HG03469 (cell line): ENCODE measurements around the gene RBPJ.

Experiments used
- ATAC-seq: cut with Tn5 transposase; IDR thresholded peaks from one replicate; pipeline ENCODE4 v1.9.1; 2021; ENCODE audit warnings: mild to moderate bottlenecking, moderate library complexity, moderate number of reproducible peaks; ENCODE audit not compliant: unreplicated experiment

The RBPJ gene

GRCh38 chr4:26482508-26483462, 162.0 kb downstream of the RBPJ start:
- no peak for ATAC-seq

- ATAC-seq, result no peak
Observed at GRCh38 chr4:26484032-26484515, 163.3 kb downstream of the RBPJ start.

- no peak for ATAC-seq
Observed at GRCh38 chr4:26484516-26484915, 163.7 kb downstream of the RBPJ start.
